ENCODE measurements around the gene ATP2C1.
"Not testable (repeated sequence)": the region's sequence is repeated elsewhere in the genome, so short reads cannot be mapped to it uniquely, and the experiment has no call there.

ATP2C1 gene

DNA sequence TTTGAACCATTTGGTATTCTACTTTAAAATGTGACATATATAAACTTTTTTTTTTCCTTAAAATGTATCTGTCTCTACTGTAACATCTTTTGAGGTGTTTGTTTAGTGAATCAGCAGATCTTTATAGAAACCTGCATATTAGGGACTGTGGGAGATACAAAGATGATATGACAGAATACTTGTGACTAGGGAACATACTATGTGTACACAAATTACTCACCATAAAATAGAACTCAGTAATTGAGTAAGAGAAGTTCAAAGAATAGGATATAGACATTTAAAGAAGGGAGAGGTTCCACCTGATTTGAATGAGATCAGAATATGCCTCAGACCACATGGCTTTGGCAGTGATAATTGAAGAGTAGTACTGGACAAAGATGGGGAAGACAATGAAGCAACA lies 47.9 kb downstream of the ATP2C1 start:
- DNase-seq, result no peak

DNA sequence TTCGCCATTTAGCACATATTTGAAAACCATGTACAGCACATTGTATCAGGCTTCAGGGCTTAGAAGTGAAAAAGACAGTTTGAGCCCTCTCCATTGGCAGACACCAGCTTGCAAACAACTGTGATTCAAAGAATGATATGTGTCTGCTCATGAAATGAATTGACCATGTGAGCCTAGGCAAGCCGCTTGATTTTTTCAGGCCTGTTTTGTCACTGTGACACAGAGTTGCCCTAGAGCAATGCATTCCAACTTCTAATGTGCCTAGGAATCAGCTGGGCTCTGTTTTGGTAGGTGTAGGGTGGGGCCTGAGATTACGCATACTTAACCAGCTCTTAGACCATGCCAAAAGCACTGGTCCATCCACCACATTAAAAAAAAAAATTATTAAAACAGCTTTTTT lies 53.0 kb downstream of the ATP2C1 start:
- no peak for DNase-seq

DNA sequence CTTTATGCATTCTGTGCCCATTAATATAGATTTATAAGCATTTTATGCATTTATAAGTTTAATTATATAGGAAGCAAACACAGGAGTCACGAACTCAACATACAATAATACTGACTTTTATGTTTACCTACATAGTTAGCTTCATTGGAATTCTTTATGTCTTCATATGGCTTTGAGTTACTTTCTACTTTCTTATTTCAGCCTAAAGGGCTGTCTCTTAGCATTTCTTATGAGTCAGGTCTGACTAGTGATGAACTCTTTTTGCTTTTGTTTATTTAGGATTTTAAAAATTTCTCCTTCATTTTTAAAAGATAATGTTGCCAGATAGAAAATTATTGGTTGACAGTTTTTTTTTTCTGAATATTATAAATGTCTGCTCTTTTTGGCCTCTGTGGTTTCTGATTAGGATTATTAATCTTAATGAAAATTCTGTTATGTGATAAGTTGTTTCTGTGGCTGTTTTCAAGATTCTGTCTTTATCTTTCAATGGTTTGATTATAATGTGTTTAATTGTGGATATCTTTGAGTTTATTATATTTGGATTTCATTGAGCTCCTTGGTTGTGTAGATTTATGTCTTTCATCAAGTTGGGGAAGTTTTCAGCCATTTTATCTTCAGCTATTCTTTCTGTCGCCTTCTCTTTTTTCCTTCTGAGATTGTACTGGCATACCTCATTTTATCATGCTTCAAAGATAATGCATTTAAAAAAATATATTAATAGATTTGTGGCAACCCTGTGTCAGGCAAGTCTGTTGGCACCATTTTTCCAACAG lies 54.3 kb downstream of the ATP2C1 start:
- DNase-seq, result no peak

DNA sequence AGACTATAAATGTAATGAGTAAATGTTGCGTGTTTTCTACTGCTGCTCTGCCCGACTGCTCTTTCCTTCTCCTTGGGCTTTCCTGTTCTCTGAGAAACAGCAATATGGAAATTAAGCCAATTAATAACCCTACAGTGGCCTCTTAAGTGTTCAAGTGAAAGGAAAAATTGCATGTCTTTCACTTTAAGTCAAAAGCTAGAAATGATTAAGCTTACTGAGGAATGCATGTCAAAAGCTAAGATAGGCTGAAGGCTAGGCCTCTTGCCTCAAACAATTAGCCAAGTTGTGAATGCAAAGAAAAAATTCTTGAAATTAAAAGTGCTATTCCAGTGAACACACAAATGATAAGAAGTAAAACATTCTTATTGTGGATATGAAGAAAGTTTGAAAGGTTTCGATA lies 55.0 kb downstream of the ATP2C1 start:
- DNase-seq, result no peak

DNA sequence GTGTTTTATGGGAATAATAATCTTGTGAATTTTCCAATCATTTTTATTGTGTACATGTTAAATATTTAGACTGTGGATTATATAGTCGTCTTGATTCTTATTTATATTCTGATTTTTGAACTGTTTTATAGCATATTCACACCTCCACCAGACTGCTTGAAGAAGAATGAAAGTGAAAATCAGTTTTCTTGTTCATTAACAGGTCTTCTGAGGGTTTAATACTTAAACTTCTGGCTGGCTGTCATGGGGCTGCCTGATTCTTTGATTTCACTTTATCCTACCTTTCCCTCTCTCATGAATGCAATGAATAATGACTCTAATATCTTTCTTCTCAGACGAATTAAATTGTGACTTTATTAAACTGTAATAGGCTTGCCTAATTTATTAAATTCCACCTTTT lies 56.2 kb downstream of the ATP2C1 start:
- no peak for DNase-seq

DNA sequence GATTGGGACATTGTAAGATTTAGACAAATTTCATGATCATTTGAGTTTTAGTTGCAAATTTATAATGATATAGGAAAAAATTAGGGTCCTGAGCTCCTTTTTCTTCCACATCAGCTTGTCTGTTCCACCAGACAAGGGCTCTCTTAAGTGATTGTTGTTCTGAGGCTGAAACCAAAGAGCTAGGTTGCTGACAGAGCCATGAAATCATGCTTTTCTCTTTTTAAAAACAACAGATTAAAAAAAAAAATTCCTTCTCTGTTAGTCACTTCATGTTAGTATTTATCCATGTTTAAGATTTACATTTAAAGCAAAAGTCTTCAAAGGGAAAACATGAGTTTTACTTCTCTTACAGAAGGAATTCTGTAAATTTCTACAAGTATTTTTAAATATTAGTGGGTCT lies 56.8 kb downstream of the ATP2C1 start:
- no peak for DNase-seq

DNA sequence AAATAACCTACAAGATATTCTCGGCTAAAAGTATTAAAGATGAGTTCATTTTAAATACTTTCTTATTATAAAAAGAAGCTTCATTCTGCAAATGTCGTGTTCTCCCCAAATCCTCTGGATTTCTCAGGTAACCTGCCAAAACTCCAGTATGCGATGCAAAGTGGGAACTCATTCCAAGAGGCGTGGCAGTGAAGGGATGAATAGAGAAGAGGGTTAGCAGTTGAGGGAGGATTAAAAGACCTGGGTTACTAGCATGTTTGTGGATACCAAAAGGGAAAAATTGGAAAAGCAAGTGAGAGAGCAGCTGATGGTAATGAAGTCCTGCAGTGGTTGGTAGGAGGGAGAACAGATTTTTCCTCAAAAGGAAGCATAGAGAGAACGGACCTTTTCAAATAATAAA lies 61.6 kb downstream of the ATP2C1 start:
- no peak for DNase-seq

DNA sequence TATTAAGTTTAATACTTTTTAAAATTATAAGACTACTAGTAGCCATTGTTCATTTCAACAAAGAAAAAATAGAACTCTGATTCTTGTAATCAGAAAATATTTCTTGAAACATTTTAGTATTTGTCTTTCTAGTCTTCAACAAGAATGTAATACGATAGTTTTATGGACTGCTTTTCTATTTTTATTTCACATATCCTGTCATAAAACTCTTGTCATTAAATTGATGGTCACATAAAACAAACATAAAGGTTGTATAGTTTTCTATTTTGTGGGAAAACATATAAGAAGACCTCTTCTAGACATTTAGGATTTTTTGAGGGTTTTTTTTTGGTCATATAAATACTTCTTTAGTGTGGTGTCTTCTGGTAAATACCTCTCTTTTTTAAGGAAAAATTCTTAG lies 62.4 kb downstream of the ATP2C1 start:
- no peak for DNase-seq

DNA sequence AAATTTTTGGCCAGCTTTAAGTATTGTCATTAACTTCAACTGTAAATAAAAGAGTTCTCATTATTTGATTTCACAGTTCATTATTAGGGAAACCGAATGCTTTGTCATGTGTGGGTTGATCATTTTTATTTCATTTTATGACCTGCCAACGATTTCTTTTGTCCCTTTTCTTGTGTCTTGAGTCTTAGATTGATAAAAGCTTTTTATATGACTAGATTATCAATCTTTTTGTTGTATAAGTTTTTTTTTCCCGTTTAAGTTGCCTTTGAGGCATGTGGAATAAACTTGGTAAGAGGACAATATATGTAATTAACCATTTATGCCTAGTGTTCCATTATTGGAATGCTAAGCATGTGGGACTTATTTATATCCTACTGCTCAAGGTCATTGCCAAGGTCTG lies 62.8 kb downstream of the ATP2C1 start:
- no peak for DNase-seq

DNA sequence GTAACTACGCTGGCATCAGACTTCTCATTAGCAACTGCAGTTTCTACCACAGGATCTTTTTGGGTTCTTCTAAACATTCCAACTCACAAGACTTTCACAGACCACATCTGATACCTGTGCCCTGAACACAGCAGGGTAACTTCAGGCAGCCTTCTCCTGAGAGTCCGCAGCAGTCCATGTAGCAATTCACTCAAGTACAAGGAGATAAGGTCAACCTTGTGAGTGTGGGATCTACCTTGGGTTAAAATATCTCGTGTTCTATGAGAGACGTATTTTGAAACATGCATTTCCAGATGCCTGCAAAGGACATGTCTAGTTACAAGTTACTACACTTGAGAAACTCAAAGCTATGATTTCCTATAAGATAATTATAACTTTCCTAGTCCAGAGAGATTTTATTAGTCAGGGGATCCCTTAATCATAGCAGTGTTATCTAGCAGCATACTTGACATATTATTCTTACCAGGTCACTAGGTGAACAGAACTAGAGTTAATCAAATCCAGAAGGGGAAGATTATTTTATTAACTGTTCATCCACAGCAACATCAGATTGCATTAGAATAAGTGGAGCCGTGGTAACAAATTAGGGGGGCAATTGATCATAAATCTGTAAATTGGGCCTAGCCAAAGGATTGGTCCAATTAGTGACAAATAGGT lies 66.4 kb downstream of the ATP2C1 start:
- DNase-seq, result no peak

DNA sequence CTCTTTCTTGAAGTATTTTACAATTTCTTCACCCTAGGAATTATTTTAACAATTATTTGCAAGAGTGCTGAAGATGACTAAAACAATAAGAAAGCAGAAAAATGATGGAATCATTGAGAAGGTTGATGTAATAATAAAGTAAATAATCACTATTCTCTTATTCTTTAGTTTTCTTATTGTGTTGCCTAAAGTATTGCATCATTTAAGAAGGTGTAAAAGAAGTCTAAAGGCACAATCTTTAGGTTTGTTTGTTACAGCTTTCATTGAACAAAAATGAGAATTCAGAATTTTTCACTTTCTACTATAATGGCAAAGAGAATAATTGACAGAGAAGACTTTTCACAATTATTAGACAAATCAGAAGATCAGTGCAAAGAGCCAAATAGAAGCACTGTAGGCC lies 67.6 kb downstream of the ATP2C1 start:
- DNase-seq, result no peak

DNA sequence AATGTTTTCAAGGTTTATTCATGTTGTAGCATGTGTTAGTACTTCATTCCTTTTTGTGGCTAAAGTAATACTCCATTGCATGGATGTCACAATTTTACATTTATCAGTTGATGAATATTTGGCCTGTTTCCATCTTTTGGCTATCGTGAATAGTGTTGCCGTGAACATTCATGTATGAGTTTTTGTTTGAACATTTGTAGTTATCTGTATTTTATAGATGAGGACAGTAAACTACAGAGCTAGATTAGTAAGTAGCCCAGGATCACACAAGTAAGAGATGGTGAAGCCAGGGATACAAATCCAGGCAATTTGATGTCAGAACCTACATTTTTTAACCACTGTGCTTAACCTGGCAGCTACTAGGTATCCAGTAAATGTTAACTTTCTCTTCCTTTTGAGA lies 69.6 kb downstream of the ATP2C1 start:
- DNase-seq, result no peak

DNA sequence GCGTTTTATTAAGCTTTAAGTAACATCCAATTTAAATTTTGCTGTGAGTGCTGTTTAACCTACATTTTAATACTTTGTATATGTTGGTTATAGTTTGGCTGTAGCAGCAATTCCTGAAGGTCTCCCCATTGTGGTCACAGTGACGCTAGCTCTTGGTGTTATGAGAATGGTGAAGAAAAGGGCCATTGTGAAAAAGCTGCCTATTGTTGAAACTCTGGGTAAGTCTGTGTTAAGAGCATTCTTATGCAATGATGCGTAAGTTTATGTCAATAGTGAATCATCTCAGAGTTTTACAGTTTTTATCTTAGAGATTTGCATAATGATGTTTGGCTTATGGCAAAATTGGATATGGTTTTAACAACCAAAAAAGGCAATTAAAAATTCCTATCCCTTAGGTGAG lies 70.0 kb downstream of the ATP2C1 start:
- no peak for DNase-seq

DNA sequence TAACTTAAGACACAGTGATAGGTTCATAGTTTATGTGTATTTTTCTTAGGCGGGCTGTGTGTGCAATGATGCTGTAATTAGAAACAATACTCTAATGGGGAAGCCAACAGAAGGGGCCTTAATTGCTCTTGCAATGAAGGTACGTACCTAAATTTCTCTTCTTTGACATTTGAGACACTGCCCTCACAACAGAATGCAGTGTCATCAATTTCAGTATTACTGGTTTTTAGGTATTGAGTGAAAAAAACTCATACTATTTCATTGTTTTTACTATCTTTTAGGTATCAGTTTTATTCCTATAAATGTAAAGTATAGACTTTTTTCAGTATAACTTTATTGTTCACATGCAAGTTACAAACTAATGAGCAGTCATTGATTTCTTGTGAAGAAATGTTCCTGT lies 73.4 kb downstream of the ATP2C1 start:
- no peak for DNase-seq

DNA sequence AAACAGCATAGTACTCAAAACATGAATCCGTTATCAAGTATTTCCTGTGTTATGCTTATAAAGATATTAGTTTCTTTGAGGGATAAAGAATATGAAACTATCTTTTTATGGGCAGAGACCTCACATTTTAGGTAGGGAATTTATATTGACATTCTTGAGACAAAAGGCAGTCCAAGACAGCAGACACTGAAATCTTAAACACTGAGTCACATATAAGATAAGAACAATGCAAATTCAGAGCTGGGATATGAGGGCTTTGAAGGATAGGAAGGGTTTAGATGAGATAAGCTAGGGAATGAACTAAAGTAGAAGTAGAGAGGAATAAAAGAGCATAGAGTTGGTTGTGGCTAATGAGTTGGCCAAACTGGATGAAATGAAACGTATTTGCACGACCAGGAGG lies 74.3 kb downstream of the ATP2C1 start:
- DNase-seq, result no peak

DNA sequence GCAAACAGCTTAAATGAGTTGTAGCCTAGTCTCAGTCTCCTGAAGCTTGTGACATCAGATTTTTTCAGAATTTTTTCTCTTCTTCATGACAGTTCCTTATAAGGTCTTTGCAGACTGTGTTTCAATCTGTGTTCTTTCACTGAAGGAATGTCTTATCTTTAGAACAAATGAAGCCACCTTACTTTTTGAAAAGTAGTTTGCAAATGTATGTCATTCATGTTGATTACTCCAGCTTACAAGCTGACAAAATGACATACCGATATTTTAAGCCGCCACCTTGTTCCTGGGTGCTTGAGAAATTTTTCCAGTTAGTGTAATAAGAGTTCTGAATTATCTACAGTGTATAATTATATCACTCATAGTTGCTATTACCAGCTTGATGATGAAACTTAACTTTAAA lies 75.7 kb downstream of the ATP2C1 start:
- DNase-seq, result no peak

DNA sequence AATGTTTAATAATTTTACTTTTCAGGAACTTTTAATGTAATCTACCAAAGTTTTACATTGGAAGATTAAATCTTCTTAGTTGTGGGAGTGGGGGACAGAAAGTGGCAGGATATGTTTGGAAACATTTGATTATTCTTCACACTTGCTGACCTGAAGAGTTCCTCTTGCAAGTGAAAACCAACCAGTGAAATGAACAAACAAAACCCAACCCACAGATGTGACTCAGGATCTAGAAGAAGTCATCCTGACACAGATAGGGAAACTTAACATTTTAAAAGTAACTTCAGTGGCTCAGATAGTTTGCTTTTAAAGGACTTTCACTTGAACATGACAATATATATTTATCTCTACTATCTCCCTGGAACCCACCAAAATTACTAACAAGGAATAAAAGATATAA lies 77.3 kb downstream of the ATP2C1 start:
- no peak for DNase-seq

DNA sequence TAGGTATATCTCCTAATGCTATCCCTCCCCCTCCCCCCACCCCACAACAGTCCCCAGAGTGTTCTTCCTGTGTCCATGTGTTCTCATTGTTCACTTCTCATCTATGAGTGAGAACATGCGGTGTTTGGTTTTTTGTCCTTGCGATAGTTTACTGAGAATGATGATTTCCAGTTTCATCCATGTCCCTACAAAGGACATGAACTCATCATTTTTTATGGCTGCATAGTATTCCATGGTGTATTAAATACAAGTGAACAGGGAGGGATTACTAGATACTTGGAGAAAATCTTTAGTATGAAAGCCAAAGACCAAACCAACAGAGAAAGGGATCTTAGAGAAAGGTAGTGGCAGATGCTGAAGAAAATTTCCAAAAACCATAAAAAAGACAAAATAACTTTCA lies 78.7 kb downstream of the ATP2C1 start:
- not testable (repeated sequence) for DNase-seq

DNA sequence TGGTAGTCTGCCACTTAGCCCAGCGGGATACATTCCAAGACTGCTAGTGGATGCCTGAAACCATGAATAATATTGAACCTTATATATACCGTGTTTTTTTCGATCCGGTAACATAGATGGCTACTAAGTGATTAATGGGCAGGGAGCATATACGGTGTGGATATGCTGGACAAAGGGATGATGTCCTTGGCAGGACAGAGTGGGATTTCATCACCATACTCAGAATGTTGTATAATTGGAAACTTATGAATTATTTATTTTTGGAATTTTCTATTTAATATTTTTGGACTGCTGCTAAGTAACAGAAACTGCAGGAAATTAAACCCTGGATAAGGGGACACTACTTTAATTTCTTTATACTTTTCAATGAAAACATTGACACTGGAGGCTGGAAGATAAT lies 79.5 kb downstream of the ATP2C1 start:
- DNase-seq, result no peak

DNA sequence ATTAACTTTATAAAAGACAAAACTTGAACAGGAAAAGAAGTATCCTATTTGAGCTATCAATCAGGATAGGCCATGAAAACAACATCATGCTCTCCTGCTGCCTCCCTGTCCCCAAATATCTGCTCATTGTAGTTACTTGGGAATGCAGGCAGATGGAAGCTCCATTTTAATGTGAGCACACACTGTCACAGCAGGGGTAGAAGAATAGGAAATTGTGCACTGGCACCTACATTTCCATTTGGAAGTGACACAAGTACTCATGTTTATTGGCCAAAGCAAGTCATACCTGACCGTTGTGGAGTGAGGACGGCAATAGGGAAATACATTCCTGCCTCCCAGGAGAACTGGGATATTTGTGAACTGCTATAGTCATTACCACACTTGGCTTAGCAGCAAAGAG lies 80.3 kb downstream of the ATP2C1 start:
- DNase-seq, result no peak

DNA sequence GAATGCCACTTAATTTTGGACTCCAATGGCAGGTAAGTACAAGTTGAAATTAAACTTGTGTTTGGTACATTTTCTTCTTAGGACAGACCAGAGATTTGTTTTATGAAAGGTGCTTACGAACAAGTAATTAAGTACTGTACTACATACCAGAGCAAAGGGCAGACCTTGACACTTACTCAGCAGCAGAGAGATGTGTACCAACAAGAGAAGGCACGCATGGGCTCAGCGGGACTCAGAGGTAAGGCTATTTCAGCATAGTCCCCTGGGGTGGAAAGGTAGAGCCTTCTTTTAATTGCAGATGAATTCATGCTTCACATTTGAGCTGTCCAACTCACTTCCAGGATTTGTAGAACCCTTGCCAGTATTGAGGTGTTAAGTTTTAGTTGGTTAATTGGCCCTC lies 81.4 kb downstream of the ATP2C1 start:
- no peak for DNase-seq

DNA sequence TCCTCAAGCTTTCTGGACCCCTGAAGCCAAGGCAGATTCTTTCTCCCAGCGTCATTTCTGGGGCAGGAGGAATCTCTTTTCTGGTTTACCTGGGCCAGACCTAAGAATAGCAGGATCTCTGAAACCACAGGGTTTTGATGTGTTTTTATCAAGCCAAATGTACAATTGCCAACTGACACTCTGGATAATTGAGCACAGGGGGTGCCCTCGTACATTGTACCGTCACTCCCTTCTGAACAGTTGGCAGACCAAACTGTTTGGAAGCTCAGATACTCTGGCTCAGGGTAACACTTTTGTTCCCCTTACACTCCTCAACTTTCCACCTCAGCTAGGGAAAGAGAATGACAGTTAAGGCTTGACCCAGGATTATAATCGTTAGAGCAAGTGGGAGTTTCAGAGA lies 82.8 kb downstream of the ATP2C1 start:
- DNase-seq, result no peak

DNA sequence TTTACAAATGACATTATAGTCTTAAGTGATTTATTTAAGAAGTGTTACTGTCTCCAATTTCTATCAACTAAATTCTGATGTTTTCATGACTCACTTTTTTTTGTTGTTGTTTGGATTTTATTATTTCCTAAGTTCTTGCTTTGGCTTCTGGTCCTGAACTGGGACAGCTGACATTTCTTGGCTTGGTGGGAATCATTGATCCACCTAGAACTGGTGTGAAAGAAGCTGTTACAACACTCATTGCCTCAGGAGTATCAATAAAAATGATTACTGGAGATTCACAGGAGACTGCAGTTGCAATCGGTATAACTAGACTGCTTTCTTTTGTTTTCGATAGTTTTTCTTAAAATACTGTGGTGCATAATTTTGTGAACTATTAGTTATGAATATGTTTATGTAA lies 85.2 kb downstream of the ATP2C1 start:
- no peak for DNase-seq

DNA sequence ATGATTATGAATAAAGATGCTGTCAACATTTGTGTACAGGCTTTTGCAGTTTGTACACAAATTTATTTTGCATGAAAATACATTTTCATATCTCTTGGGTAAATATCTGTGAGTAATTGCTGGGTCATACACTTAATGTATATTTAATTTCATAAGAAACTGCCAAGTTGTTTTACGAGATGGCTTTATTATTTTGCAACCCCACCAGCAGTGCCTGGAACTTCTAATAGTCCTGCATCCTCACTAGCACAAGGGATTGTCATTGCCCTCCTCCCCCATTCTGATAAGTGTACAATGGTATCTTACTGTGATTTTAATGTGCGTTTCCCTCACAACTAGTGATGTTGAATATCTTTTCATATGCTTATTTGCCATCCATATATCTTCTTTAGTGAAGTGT lies 87.6 kb downstream of the ATP2C1 start:
- DNase-seq, result no peak

DNA sequence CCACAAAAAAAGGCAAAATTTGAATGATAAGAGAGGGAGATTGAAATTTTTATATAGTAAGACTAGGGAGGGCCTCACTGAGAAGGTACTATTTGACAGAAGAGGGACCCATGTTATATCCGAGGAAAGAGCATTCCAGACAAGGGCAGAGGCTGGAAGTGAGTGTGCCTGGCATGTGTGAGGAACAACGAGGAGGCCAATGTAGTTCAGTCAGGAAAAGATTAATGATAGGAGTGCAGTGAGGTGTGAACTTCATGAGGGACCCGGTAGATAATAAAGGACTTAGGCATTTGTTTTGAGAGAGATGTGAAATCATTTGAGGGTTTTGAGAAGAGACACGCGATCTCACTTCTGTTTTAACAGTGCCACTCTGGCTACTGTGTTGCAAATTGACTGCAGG lies 96.4 kb downstream of the ATP2C1 start:
- DNase-seq, result peak in 1 of 3 experiments; percentile 17
